ENCODE results near the gene PUS1.

Gene PUS1

DNA sequence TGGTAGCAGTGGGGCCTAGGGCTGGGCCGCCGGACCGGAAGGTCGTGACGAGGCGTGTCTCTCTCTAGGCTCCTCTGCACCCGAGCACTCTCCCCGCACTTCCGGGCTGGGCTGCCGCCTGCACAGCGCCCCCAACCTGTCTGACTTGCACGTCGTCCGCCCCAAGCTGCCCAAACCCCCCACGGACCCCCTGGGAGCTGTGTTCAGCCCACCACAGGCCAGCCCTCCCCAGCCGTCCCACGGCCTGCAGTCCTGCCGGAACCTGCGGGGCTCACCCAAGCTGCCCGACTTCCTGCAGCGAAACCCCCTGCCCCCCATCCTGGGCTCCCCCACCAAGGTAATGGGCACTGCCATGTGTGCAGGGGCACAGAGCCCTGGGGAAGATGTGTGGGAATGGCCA is 13.3 kb upstream of the PUS1 start (continued):
- TF ChIP-seq ZNF8 (CRISPR knock-in tag; IDR thresholded peaks at IDR 0.05) (no peak), ARNTL (CRISPR knock-in tag; IDR thresholded peaks at IDR 0.05; ENCODE audit: borderline replicate concordance, low read depth) (no peak), TCF4 (CRISPR knock-in tag; IDR thresholded peaks at IDR 0.05; ENCODE audit: borderline replicate concordance) (no peak), GLIS3 (CRISPR knock-in tag; IDR thresholded peaks at IDR 0.05) (no peak), ZNF565 (CRISPR knock-in tag; conservative IDR thresholded peaks at IDR 0.05; ENCODE audit: low read depth) (no peak)
- TF ChIP-seq, protein P1, sequence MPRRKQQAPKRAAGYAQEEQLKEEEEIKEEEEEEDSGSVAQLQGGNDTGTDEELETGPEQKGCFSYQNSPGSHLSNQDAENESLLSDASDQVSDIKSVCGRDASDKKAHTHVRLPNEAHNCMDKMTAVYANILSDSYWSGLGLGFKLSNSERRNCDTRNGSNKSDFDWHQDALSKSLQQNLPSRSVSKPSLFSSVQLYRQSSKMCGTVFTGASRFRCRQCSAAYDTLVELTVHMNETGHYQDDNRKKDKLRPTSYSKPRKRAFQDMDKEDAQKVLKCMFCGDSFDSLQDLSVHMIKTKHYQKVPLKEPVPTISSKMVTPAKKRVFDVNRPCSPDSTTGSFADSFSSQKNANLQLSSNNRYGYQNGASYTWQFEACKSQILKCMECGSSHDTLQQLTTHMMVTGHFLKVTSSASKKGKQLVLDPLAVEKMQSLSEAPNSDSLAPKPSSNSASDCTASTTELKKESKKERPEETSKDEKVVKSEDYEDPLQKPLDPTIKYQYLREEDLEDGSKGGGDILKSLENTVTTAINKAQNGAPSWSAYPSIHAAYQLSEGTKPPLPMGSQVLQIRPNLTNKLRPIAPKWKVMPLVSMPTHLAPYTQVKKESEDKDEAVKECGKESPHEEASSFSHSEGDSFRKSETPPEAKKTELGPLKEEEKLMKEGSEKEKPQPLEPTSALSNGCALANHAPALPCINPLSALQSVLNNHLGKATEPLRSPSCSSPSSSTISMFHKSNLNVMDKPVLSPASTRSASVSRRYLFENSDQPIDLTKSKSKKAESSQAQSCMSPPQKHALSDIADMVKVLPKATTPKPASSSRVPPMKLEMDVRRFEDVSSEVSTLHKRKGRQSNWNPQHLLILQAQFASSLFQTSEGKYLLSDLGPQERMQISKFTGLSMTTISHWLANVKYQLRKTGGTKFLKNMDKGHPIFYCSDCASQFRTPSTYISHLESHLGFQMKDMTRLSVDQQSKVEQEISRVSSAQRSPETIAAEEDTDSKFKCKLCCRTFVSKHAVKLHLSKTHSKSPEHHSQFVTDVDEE (CRISPR knock-in tag; IDR thresholded peaks at IDR 0.05), result no peak

DNA sequence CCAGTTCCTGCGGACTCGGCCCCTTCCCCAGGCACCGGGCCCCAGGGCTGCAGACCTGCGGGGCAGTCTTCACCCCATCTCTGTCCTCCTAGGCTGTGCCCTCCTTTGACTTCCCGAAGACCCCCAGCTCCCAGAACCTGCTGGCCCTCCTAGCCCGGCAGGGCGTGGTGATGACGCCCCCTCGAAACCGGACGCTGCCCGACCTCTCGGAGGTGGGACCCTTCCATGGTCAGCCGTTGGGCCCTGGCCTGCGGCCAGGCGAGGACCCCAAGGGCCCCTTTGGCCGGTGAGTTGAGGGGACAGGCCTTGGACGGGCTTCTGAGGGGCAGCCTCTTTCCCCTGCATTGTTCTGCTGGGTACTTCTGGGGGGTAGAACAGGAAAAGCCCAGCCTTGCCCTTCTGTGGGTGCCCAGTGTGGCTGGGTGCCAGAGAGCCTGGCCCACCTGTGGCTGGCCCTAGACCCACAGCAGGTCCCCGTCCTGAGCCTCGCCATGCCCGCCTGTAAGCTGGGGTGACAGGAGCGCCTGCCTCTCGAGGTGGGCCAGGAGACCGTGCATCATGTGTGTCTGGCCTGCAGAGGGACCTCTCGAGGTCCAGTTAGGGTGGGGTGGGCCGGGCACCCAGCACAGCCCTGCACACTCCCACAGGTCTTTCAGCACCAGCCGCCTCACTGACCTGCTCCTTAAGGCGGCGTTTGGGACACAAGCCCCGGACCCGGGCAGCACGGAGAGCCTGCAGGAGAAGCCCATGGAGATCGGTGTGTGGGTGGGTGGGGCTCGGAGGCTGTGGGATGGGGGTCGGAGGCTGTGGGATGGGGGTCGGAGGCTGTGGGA is 12.6 kb upstream of the PUS1 start:
- ATAC-seq, result no peak
- no peak for TF ChIP-seq ISL1 (CRISPR knock-in tag; IDR thresholded peaks at IDR 0.05)
- TF ChIP-seq SNAI2 (CRISPR knock-in tag; IDR thresholded peaks at IDR 0.05), result no peak
- TF ChIP-seq ZNF8 (CRISPR knock-in tag; IDR thresholded peaks at IDR 0.05), result no peak
- no peak for TF ChIP-seq TCF4 (CRISPR knock-in tag; IDR thresholded peaks at IDR 0.05; ENCODE audit: borderline replicate concordance)
- TF ChIP-seq, protein P2, sequence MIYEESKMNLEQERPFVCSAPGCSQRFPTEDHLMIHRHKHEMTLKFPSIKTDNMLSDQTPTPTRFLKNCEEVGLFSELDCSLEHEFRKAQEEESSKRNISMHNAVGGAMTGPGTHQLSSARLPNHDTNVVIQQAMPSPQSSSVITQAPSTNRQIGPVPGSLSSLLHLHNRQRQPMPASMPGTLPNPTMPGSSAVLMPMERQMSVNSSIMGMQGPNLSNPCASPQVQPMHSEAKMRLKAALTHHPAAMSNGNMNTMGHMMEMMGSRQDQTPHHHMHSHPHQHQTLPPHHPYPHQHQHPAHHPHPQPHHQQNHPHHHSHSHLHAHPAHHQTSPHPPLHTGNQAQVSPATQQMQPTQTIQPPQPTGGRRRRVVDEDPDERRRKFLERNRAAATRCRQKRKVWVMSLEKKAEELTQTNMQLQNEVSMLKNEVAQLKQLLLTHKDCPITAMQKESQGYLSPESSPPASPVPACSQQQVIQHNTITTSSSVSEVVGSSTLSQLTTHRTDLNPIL (CRISPR knock-in tag; IDR thresholded peaks at IDR 0.05; ENCODE audit: low read depth), result no peak
- no peak for TF ChIP-seq BACH2 (CRISPR knock-in tag; IDR thresholded peaks at IDR 0.05; ENCODE audit: borderline replicate concordance)
- TF ChIP-seq GLIS3 (CRISPR knock-in tag; IDR thresholded peaks at IDR 0.05), result no peak
- TF ChIP-seq TOX (CRISPR knock-in tag; IDR thresholded peaks at IDR 0.05; ENCODE audit: borderline replicate concordance), result no peak
- no peak for TF ChIP-seq ESRRG (CRISPR knock-in tag; IDR thresholded peaks at IDR 0.05)
- TF ChIP-seq, protein P3, sequence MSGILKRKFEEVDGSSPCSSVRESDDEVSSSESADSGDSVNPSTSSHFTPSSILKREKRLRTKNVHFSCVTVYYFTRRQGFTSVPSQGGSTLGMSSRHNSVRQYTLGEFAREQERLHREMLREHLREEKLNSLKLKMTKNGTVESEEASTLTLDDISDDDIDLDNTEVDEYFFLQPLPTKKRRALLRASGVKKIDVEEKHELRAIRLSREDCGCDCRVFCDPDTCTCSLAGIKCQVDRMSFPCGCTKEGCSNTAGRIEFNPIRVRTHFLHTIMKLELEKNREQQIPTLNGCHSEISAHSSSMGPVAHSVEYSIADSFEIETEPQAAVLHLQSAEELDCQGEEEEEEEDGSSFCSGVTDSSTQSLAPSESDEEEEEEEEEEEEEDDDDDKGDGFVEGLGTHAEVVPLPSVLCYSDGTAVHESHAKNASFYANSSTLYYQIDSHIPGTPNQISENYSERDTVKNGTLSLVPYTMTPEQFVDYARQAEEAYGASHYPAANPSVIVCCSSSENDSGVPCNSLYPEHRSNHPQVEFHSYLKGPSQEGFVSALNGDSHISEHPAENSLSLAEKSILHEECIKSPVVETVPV (CRISPR knock-in tag; IDR thresholded peaks at IDR 0.05), result no peak

DNA sequence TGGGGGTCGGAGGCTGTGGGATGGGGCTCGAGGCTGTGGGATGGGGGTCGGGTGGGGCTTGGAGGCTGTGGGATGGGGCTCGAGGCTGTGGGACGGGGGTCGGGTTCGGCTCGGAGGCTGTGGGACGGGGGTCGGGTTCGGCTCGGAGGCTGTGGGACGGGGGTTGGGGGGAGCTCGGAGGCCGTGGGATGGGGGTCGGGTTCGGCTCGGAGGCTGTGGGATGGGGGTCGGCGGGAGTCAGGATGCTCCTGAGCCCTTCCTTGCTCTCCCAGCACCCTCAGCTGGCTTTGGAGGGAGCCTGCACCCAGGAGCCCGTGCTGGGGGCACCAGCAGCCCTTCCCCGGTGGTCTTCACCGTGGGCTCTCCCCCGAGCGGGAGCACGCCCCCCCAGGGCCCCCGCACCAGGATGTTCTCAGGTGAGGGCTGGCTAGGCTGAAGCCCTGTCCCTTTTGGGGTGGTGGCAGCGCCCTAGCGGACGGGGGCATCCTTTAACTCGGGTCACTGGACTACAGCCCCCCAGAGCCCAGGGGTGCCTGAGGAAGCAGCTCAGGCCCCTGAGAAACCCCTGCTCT is 11.9 kb upstream of the PUS1 start:
- no peak for ATAC-seq
- TF ChIP-seq, protein P2 (CRISPR knock-in tag; IDR thresholded peaks at IDR 0.05; ENCODE audit: low read depth), result no peak
- TF ChIP-seq ZNF8 (CRISPR knock-in tag; IDR thresholded peaks at IDR 0.05) (no peak), PPARA (CRISPR knock-in tag; IDR thresholded peaks at IDR 0.05; ENCODE audit: borderline replicate concordance) (no peak)

DNA sequence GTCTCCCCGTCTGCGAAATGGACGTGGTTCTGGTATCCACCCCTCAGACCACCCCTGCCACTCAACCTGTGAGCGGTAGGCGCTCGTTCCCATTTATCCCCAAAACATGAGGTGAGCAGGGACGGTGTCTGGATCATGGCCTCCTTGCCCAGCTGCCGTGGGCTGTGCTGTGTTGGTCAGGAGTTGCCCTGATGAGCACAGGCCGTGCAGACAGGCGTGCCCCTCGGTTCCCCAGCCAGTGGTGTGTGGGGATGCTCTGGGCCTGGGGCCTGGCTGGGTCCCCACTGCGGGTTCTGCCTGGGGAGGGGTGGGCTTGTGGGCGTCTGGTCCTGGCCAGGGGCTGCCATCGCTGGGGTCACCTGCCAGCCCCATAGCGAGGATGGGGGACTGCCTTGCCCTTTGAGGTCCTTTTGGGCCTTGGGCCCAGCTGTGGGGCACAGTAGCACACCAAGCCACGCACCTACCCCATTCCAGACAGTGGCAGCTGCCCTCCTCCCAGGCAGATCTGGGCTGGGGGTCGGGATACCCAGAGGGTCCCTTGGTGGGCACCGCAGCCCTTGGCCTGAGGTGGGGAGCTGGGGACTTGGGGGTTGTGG is 11.3 kb upstream of the PUS1 start:
- no peak for ATAC-seq
- no peak for TF ChIP-seq TCF4 (CRISPR knock-in tag; IDR thresholded peaks at IDR 0.05; ENCODE audit: borderline replicate concordance)
- TF ChIP-seq, protein P4, sequence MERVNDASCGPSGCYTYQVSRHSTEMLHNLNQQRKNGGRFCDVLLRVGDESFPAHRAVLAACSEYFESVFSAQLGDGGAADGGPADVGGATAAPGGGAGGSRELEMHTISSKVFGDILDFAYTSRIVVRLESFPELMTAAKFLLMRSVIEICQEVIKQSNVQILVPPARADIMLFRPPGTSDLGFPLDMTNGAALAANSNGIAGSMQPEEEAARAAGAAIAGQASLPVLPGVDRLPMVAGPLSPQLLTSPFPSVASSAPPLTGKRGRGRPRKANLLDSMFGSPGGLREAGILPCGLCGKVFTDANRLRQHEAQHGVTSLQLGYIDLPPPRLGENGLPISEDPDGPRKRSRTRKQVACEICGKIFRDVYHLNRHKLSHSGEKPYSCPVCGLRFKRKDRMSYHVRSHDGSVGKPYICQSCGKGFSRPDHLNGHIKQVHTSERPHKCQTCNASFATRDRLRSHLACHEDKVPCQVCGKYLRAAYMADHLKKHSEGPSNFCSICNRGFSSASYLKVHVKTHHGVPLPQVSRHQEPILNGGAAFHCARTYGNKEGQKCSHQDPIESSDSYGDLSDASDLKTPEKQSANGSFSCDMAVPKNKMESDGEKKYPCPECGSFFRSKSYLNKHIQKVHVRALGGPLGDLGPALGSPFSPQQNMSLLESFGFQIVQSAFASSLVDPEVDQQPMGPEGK (CRISPR knock-in tag; IDR thresholded peaks at IDR 0.05; ENCODE audit: borderline replicate concordance), result no peak
- TF ChIP-seq, protein P5, sequence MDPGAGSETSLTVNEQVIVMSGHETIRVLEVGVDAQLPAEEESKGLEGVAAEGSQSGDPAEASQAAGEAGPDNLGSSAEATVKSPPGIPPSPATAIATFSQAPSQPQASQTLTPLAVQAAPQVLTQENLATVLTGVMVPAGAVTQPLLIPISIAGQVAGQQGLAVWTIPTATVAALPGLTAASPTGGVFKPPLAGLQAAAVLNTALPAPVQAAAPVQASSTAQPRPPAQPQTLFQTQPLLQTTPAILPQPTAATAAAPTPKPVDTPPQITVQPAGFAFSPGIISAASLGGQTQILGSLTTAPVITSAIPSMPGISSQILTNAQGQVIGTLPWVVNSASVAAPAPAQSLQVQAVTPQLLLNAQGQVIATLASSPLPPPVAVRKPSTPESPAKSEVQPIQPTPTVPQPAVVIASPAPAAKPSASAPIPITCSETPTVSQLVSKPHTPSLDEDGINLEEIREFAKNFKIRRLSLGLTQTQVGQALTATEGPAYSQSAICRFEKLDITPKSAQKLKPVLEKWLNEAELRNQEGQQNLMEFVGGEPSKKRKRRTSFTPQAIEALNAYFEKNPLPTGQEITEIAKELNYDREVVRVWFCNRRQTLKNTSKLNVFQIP (CRISPR knock-in tag; IDR thresholded peaks at IDR 0.05; ENCODE audit: borderline replicate concordance, low read depth), result no peak
- TF ChIP-seq, protein P1 (CRISPR knock-in tag; IDR thresholded peaks at IDR 0.05), result no peak
- TF ChIP-seq ZNF8 (CRISPR knock-in tag; IDR thresholded peaks at IDR 0.05), result no peak
- TF ChIP-seq, protein P2 (CRISPR knock-in tag; IDR thresholded peaks at IDR 0.05; ENCODE audit: low read depth), result no peak
- no peak for TF ChIP-seq ZC3H10 (CRISPR knock-in tag; IDR thresholded peaks at IDR 0.05)
